HG03571 (cell line): ENCODE data around the gene PCTP.

ENCODE experiments used
- ATAC-seq: cut with Tn5 transposase; IDR thresholded peaks from one replicate; pipeline ENCODE4 v1.9.1; 2021; ENCODE audit not compliant: unreplicated experiment

The PCTP gene

GRCh38 chr17:55727275-55727674 is 23.6 kb upstream of the PCTP start:
- no peak for ATAC-seq

- no peak for ATAC-seq
Observed at GRCh38 chr17:55727920-55728319, 22.9 kb upstream of the PCTP start.

- no peak for ATAC-seq
Observed at GRCh38 chr17:55728361-55728760, 22.5 kb upstream of the PCTP start.

GRCh38 chr17:55728833-55729232 is 22.0 kb upstream of the PCTP start:
- no peak for ATAC-seq

- ATAC-seq: no peak
Observed at GRCh38 chr17:55729484-55729883, 21.4 kb upstream of the PCTP start.

- ATAC-seq: no peak
Observed at GRCh38 chr17:55730380-55730779, 20.5 kb upstream of the PCTP start.

- no peak for ATAC-seq
Observed at GRCh38 chr17:55730808-55731207, 20.0 kb upstream of the PCTP start.

- ATAC-seq: no peak
Observed at GRCh38 chr17:55731586-55732250, 19.1 kb upstream of the PCTP start.

GRCh38 chr17:55734128-55734781 is 16.6 kb upstream of the PCTP start:
- ATAC-seq: no peak

- ATAC-seq: no peak
Observed at GRCh38 chr17:55735731-55736405, 15.0 kb upstream of the PCTP start.

GRCh38 chr17:55737976-55738501 is 12.8 kb upstream of the PCTP start:
- no peak for ATAC-seq

GRCh38 chr17:55740511-55741355 is 10.1 kb upstream of the PCTP start:
- ATAC-seq: no peak

GRCh38 chr17:55741356-55741700 is 9.5 kb upstream of the PCTP start:
- ATAC-seq: no peak

GRCh38 chr17:55742272-55743102 is 8.4 kb upstream of the PCTP start:
- peak; percentile 82 for ATAC-seq

GRCh38 chr17:55743103-55743679 is 7.7 kb upstream of the PCTP start:
- peak; percentile 24 for ATAC-seq

- ATAC-seq: no peak
Observed at GRCh38 chr17:55745258-55745657, 5.6 kb upstream of the PCTP start.

- no peak for ATAC-seq
Observed at GRCh38 chr17:55746466-55746865, 4.4 kb upstream of the PCTP start.

GRCh38 chr17:55747209-55747608 is 3.6 kb upstream of the PCTP start:
- no peak for ATAC-seq

- ATAC-seq: no peak
Observed at GRCh38 chr17:55748841-55749240, 2.0 kb upstream of the PCTP start.

GRCh38 chr17:55749985-55750384 is 866 bp upstream of the PCTP start:
- ATAC-seq: no peak
